Osteoblast (primary cell): ENCODE results near the gene GGA3. TPM values are rescaled to one million over a fixed set of nuclear protein-coding genes. Genes with fewer than 3 reads are reported as not detected.
A peak's percentile ranks its signal among the peaks of the same experiment; 100 is the strongest.
"Not testable (repeated sequence)": the region's sequence is repeated elsewhere in the genome, so short reads cannot be mapped to it uniquely, and the experiment has no call there.

Experiments used
- DNase-seq: peaks from one replicate; pipeline ENCODE4 v3.0.0; 2011; ENCODE audit warnings: low spot score, mixed read lengths; ENCODE audit not compliant: insufficient read length; ENCODE audit errors: missing footprints
- H2AFZ ChIP-seq: 2 replicates; pipeline ENCODE4 v1.6.0; 2011; ENCODE audit warnings: mild to moderate bottlenecking, low read length
- H3K27ac ChIP-seq: 2 replicates; pipeline ENCODE4 v1.5.1; 2011; ENCODE audit warnings: mild to moderate bottlenecking, low read depth, low read length, moderate library complexity
- H3K27me3 ChIP-seq: 2 replicates; pipeline ENCODE4 v1.6.0; 2012; ENCODE audit warnings: mild to moderate bottlenecking, control low read depth, inconsistent platforms, low read length, moderate library complexity; ENCODE audit not compliant: insufficient read depth
- H3K36me3 ChIP-seq: 2 replicates; pipeline ENCODE4 v1.5.1; 2011; ENCODE audit warnings: mild to moderate bottlenecking, low read length, control low read depth, moderate library complexity; ENCODE audit not compliant: insufficient read depth
- H3K4me1 ChIP-seq: 2 replicates; pipeline ENCODE4 v1.5.1; 2011; ENCODE audit warnings: mild to moderate bottlenecking, low read length, control low read depth, moderate library complexity; ENCODE audit not compliant: insufficient read depth
- H3K4me2 ChIP-seq: 2 replicates; pipeline ENCODE4 v1.6.0; 2011; ENCODE audit warnings: mild to moderate bottlenecking, low read length; ENCODE audit not compliant: insufficient read depth
- H3K4me3 ChIP-seq: fragments of 200-600 bp; sonication (generic); 3 replicates; pipeline ENCODE4 v1.5.1; 2012; ENCODE audit warnings: mild to moderate bottlenecking, low read length, inconsistent platforms; ENCODE audit not compliant: insufficient read depth
- H3K79me2 ChIP-seq: 2 replicates; pipeline ENCODE4 v1.6.0; 2012; ENCODE audit warnings: mild to moderate bottlenecking, low read length, control low read depth, inconsistent platforms; ENCODE audit not compliant: insufficient read depth
- H3K9me3 ChIP-seq: 2 replicates; pipeline ENCODE4 v1.5.1; 2011; ENCODE audit warnings: low read depth, low read length, control low read depth
- H4K20me1 ChIP-seq: 2 replicates; pipeline ENCODE4 v1.6.0; 2012; ENCODE audit warnings: mild to moderate bottlenecking, low read length, control low read depth; ENCODE audit not compliant: insufficient read depth
- total RNA-seq: library from RNA; depleted of rRNA; stranded (reverse); fragments of >200 nt; gene quantifications from 2 replicates; pipeline ENCODE4 v1.2.3, GENCODE V29; 2012
- TF ChIP-seq, protein P1 (sequence below): IDR thresholded peaks from 2 replicates; pipeline ENCODE4 v1.5.1; 2011; ENCODE audit warnings: mild to moderate bottlenecking, low read depth, low read length, moderate library complexity; ENCODE audit errors: extremely low read depth

The GGA3 gene
- total RNA-seq, 1 donor = 9.0 TPM

DNA sequence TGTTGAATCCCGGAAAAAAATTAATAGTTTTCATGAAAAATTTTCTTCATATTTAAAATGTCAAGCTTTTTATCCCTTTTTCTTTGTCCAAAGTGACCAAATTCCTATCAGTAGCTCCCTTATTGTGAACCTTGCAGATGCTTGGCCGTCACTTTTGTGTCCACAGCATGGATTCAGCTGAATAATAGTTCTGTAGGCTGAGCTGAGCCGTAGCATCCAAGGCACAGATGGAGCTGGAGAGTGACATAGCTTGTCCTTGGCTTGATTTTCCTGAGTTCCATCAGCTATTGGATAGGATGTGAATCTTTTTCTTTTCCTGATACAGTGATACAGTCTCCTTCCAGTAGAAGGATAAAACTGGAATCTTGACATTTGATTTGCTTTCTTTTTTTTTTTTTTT, 52.3 kb downstream of the GGA3 start:
- DNase-seq = no peak
- H3K4me2 ChIP-seq = no peak overlapping the region
- H3K36me3 ChIP-seq = peaks cover 43% of the 10 kb centered on the region
- TF ChIP-seq, protein P1, sequence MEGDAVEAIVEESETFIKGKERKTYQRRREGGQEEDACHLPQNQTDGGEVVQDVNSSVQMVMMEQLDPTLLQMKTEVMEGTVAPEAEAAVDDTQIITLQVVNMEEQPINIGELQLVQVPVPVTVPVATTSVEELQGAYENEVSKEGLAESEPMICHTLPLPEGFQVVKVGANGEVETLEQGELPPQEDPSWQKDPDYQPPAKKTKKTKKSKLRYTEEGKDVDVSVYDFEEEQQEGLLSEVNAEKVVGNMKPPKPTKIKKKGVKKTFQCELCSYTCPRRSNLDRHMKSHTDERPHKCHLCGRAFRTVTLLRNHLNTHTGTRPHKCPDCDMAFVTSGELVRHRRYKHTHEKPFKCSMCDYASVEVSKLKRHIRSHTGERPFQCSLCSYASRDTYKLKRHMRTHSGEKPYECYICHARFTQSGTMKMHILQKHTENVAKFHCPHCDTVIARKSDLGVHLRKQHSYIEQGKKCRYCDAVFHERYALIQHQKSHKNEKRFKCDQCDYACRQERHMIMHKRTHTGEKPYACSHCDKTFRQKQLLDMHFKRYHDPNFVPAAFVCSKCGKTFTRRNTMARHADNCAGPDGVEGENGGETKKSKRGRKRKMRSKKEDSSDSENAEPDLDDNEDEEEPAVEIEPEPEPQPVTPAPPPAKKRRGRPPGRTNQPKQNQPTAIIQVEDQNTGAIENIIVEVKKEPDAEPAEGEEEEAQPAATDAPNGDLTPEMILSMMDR = no peak
- H3K27me3 ChIP-seq = no peaks in the 10 kb centered on the region
- H2AFZ ChIP-seq = no peak overlapping the region
- H3K79me2 ChIP-seq = peaks cover 47% of the 10 kb centered on the region
- H3K27ac ChIP-seq = no peak overlapping the region
- H3K4me3 ChIP-seq = no peak overlapping the region
- H3K4me1 ChIP-seq = peaks cover 6% of the 10 kb centered on the region
- no peaks in the 10 kb centered on the region for H4K20me1 ChIP-seq
- no peaks in the 10 kb centered on the region for H3K9me3 ChIP-seq

DNA sequence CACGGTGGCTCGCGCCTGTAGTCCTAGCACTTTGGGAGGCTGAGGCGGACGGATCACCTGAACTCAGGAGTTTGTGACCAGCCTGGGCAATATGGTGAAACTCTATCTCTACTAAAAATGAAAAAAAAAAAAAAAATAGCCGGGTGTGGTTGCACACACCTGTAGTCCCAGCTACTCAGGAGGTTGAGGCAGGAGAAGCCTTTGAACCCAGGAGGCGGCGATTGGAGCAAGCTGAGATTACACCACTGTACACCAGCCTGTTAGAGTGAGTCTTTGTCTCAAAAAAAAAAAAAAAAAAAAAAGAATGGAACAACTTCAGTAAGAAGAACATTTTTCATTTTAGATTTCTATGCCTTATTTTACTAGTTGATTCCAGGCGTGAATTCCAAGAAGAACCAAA, 53.2 kb downstream of the GGA3 start:
- Histone ChIP-seq H3K4me3 (no peak overlapping the region), H4K20me1 (no peaks in the 10 kb centered on the region), H2AFZ (no peak overlapping the region), H3K79me2 (peaks cover 47% of the 10 kb centered on the region), H3K9me3 (no peaks in the 10 kb centered on the region), H3K27me3 (no peaks in the 10 kb centered on the region), H3K4me2 (no peak overlapping the region), H3K27ac (no peak overlapping the region), H3K36me3 (peaks cover 39% of the 10 kb centered on the region), H3K4me1 (peaks cover 6% of the 10 kb centered on the region)
- TF ChIP-seq, protein P1 = no peak
- no peak for DNase-seq

DNA sequence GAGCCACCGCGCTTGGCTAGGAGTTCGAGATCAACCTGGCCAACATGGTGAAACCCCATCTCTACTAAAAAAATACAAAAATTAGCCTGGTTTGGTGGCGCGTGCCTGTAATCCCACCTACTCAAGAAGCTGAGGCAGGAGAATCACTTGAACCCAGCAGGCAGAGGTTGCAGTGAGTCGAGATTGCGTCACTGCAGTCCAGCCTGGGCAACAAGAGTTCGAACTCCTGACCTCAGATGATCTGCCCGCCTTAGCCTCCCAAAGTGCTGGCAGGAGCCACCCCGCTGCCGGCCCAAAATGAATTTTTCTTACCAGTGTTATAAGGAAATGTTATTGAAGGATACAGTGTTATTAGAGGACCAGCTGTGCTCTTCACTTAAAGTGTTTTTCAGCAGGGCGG, 53.6 kb downstream of the GGA3 start:
- H3K79me2 ChIP-seq = peaks cover 47% of the 10 kb centered on the region
- H4K20me1 ChIP-seq = no peaks in the 10 kb centered on the region
- no peak overlapping the region for H2AFZ ChIP-seq
- peaks cover 35% of the 10 kb centered on the region for H3K36me3 ChIP-seq
- H3K4me2 ChIP-seq = no peak overlapping the region
- no peaks in the 10 kb centered on the region for H3K9me3 ChIP-seq
- no peak overlapping the region for H3K27ac ChIP-seq
- peaks cover 6% of the 10 kb centered on the region for H3K4me1 ChIP-seq
- H3K27me3 ChIP-seq = no peaks in the 10 kb centered on the region
- no peak overlapping the region for H3K4me3 ChIP-seq
- no peak for DNase-seq
- TF ChIP-seq, protein P1 = no peak

DNA sequence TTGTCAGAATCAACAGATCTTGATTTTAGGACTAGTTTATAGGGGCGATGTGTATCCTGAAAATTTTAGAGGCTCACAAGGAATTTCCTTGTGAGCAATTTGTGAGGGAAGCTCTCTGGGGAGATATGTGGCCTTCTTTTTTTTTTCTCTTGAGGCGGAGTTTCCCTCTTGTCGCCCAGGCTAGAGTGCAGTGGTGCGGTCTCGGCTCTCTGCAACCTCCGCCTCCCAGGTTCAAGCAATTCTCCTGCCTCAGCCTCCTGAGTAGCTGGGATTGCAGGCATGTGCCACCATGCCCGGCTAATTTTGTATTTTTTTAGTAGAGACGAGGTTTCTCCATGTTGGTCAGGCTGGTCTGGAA, 54.4 kb downstream of the GGA3 start:
- H3K4me2 ChIP-seq = peak overlapping the region; percentile 99
- H3K9me3 ChIP-seq, H2AFZ ChIP-seq, H3K27ac ChIP-seq, H3K4me1 ChIP-seq, DNase-seq, H3K4me3 ChIP-seq, H3K27me3 ChIP-seq, H4K20me1 ChIP-seq: not testable (repeated sequence)
- peaks cover 28% of the 10 kb centered on the region for H3K36me3 ChIP-seq
- peaks cover 47% of the 10 kb centered on the region for H3K79me2 ChIP-seq
